Measurements from ENCODE around the gene MAP1LC3A. TPM values are rescaled to one million over a fixed set of nuclear protein-coding genes. Genes with fewer than 3 reads are reported as not detected.
A peak's percentile ranks its signal among the peaks of the same experiment; 100 is the strongest.

The MAP1LC3A gene
- total RNA-seq (2021) (not detected in 2 replicates), Bru-seq, nascent RNA (percentile 32 among the genes with signal in this experiment), BruChase-seq, experiment 1, labeled RNA remaining after a 2-hour chase (percentile 30 among the genes with signal in this experiment), BruChase-seq, experiment 2, labeled RNA remaining after a 6-hour chase (percentile 35 among the genes with signal in this experiment)
- long read RNA-seq: 0 reads

DNA sequence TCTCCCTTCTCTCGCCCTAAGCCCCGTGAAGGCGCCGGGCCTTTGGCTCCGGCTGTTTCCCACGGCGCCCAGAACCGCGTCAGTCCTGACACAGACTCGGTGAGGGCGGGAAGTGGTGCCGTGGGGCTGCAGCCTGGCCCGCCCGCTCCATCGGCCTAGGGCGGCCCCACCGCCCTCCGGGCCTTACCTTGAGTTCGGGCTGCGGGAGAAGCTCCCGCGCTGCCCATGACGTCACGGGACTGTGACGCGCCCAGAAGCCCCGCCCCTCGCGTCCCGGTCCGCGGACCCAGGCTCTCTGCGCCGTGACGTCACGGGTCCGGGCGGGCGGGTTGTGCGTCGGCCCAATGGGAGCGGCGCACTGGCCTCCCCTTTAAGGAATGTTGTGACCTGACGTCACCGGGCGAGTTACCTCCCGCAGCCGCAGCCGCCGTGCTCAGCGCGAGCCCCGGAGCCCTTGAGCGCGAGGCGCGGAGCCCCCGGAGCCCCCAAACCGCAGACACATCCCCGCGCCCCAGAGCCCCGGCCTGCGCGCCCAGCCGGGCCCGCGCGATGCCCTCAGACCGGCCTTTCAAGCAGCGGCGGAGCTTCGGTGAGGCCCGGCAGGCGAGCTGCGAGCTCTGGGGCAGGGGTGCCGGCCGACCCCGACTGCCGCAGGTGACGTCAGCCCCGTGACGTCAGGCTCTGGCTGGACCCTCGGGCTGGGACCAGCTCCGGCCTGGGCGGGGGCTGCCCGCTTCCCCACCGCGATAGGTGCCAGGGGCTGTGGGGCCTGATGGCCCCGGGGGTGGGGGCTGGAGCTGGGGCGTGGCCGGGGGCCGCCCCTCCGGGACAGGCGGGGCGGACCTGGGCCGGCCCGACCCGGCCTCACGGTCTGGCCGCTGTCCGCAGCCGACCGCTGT is at the start of gene MAP1LC3A:
Gene MAP1LC3A (plus strand): TSS at position 399 of the 899 bp plus-strand sequence. CDS start 151 bp downstream, at position 550.
- Histone ChIP-seq H3K27ac (no peak within 1 kb of the TSS), H3K79me2 (ENCODE audit: low read depth) (no peaks in the 10 kb centered on the region), H3K4me2 (no peak within 1 kb of the TSS), H3K9me2 (ENCODE audit: insufficient read depth) (no peaks in the 10 kb centered on the region), H3K27me3 (ENCODE audit: insufficient read depth, low read depth) (no peaks in the 10 kb centered on the region), H2AFZ (no peak within 1 kb of the TSS), H3K4me1 (replicated peaks; ENCODE audit: insufficient read depth) (no peaks in the 10 kb centered on the region), H3K36me3 (ENCODE audit: low read depth) (no peaks in the 10 kb centered on the region), H4K20me1 (ENCODE audit: insufficient read depth) (no peaks in the 10 kb centered on the region), H3F3A (ENCODE audit: insufficient read depth, low read depth) (no peaks in the 10 kb centered on the region; the same call in 1 of the 2 replicates), H3K9me3 (ENCODE audit: insufficient read depth, low read depth) (no peaks in the 10 kb centered on the region), H3K4me3 (no peak within 1 kb of the TSS)
- intact Hi-C loops (cut with micrococcal nuclease; ENCODE audit: unreplicated experiment): no loop called here
- CTCF ChIA-PET: interaction anchor here (0.6 to 0.7 kb wide), 2 partner anchors 247 to 787 kb away, joined by 3 to 5 read pairs; no protein-coding TSS in a partner anchor
- TF ChIP-seq, protein P1, sequence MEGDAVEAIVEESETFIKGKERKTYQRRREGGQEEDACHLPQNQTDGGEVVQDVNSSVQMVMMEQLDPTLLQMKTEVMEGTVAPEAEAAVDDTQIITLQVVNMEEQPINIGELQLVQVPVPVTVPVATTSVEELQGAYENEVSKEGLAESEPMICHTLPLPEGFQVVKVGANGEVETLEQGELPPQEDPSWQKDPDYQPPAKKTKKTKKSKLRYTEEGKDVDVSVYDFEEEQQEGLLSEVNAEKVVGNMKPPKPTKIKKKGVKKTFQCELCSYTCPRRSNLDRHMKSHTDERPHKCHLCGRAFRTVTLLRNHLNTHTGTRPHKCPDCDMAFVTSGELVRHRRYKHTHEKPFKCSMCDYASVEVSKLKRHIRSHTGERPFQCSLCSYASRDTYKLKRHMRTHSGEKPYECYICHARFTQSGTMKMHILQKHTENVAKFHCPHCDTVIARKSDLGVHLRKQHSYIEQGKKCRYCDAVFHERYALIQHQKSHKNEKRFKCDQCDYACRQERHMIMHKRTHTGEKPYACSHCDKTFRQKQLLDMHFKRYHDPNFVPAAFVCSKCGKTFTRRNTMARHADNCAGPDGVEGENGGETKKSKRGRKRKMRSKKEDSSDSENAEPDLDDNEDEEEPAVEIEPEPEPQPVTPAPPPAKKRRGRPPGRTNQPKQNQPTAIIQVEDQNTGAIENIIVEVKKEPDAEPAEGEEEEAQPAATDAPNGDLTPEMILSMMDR (conservative IDR thresholded peaks at IDR 0.05): no peak
- no peak for TF ChIP-seq EZH2 (IDR thresholded peaks at IDR 0.05; ENCODE audit: low read depth)
- POLR2A ChIA-PET (ENCODE audit: unreplicated experiment): no interaction called here
- BruUV-seq (replicated peaks): no TSS peak
- peak in 1 of 2 experiments; percentile 41 for DNase-seq

DNA sequence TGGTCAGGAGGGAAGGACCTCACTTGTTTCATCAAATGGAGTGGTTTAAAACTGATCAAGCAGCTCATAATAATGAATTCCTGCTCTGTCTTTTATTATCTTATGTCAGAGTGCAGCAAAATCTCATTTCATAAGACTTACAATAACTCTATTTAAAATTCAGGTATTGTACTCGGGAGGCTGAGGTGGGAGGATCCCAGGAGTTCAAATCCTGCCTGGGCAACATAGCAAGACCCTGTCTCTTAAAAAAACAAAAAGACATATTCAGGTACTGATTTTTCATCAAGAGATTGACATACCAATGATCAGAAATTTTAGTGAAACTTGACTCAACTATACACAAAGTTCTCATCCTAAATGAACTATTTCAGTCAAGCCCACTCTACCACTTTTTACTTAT is 47.9 kb upstream of the MAP1LC3A start:
- intact Hi-C loops (cut with micrococcal nuclease; ENCODE audit: unreplicated experiment): no loop called here
- no TSS peak for BruUV-seq (replicated peaks)
- TF ChIP-seq, protein P1 (conservative IDR thresholded peaks at IDR 0.05): no peak
- no peak for TF ChIP-seq EZH2 (IDR thresholded peaks at IDR 0.05; ENCODE audit: low read depth)
- DNase-seq: no peak
- CTCF ChIA-PET: no interaction called here
- POLR2A ChIA-PET (ENCODE audit: unreplicated experiment): interaction anchor here (0.6 kb wide), 1 partner anchor 286 kb away, joined by 5 read pairs; no protein-coding TSS in a partner anchor
- no peaks in the 10 kb centered on the region for H3K27me3 ChIP-seq (ENCODE audit: insufficient read depth, low read depth)
- no peak overlapping the region for H3K4me3 ChIP-seq
- H2AFZ ChIP-seq: no peak overlapping the region
- H3K27ac ChIP-seq: no peak overlapping the region
- no peaks in the 10 kb centered on the region for H3K79me2 ChIP-seq (ENCODE audit: low read depth)
- H3K4me1 ChIP-seq (replicated peaks; ENCODE audit: insufficient read depth): 0 out of 2 replicates have a peak, but pooled peaks cover under 1% of the 10 kb centered on the region
- H3K9me2 ChIP-seq (ENCODE audit: insufficient read depth): no peaks in the 10 kb centered on the region
- H3F3A ChIP-seq (ENCODE audit: insufficient read depth, low read depth): peaks cover 96% of the 10 kb centered on the region
- peaks cover 29% of the 10 kb centered on the region for H3K36me3 ChIP-seq (ENCODE audit: low read depth)
- H3K9me3 ChIP-seq (ENCODE audit: insufficient read depth, low read depth): no peaks in the 10 kb centered on the region
- no peak overlapping the region for H3K4me2 ChIP-seq
- peaks cover 9% of the 10 kb centered on the region for H4K20me1 ChIP-seq (ENCODE audit: insufficient read depth)

DNA sequence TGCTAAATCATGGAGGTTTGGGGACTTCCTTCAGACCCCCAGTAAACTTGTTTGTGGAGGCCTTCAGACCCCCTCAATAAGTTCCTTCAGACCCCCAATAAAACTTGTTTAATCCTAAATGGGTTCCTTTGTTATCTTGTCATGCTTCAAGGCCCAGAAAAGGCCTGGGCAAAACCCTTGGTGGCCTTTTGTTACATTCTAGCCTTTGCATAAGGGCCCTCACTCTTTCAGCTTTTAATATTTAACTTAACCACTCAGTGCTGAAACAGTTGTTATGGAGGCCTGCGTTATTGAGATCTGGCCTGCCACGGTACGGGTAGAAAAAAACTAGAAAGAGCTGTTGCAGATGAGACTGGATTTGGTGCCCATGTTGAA is 46.6 kb upstream of the MAP1LC3A start:
- Histone ChIP-seq H3K27ac (no peak overlapping the region), H3K4me3 (no peak overlapping the region)

More for the DNA sequence above, 46.6 kb upstream of the MAP1LC3A start:
- no peaks in the 10 kb centered on the region for H3K9me3 ChIP-seq (ENCODE audit: insufficient read depth, low read depth)
- ChIA-PET POLR2A (ENCODE audit: unreplicated experiment) (no interaction called here), CTCF (no interaction called here)
- no peak for DNase-seq
- no peak overlapping the region for H2AFZ ChIP-seq
- TF ChIP-seq EZH2 (IDR thresholded peaks at IDR 0.05; ENCODE audit: low read depth): no peak
- TF ChIP-seq, protein P1 (conservative IDR thresholded peaks at IDR 0.05): no peak
- peaks cover 92% of the 10 kb centered on the region for H3F3A ChIP-seq (ENCODE audit: insufficient read depth, low read depth)
- peaks cover 3% of the 10 kb centered on the region for H3K79me2 ChIP-seq (ENCODE audit: low read depth)
- H3K9me2 ChIP-seq (ENCODE audit: insufficient read depth): no peaks in the 10 kb centered on the region
- H3K36me3 ChIP-seq (ENCODE audit: low read depth): peaks cover 21% of the 10 kb centered on the region
- BruUV-seq (replicated peaks): no TSS peak
- no peaks in the 10 kb centered on the region for H3K27me3 ChIP-seq (ENCODE audit: insufficient read depth, low read depth)
- intact Hi-C loops (cut with micrococcal nuclease; ENCODE audit: unreplicated experiment): no loop called here
- H4K20me1 ChIP-seq (ENCODE audit: insufficient read depth): peaks cover 3% of the 10 kb centered on the region
- H3K4me2 ChIP-seq: no peak overlapping the region
- H3K4me1 ChIP-seq (replicated peaks; ENCODE audit: insufficient read depth): peaks cover 5% of the 10 kb centered on the region; the same call in 1 of the 2 replicates

Measured in PC-9 (cell line).